ENCODE measurements around the gene EPG5.
"Not testable (repeated sequence)": the region's sequence is repeated elsewhere in the genome, so short reads cannot be mapped to it uniquely, and the experiment has no call there.

The EPG5 gene

DNA sequence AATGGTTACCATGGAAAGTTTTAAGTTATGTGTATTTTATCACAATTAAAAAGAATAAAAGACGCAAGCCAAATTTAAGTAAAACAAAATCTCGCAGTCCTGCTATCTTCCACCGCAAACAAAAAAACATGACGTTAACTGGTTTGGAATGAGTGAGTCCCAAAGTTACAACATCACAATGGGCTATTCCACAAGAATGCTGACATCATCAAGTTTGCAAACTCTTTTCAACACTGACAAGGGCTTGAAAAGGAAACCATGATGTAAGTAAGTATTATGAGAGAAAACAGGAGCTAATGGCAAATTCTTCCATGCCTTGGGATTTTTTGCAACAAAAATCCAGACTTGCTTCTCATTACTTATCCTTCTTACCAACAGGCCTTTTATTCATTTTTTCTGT is 110.6 kb downstream of the EPG5 start:
- no peak overlapping the region for H3K27ac ChIP-seq
- no peak for TF ChIP-seq ZFX (IDR thresholded peaks at IDR 0.05)
- TF ChIP-seq, protein P1, sequence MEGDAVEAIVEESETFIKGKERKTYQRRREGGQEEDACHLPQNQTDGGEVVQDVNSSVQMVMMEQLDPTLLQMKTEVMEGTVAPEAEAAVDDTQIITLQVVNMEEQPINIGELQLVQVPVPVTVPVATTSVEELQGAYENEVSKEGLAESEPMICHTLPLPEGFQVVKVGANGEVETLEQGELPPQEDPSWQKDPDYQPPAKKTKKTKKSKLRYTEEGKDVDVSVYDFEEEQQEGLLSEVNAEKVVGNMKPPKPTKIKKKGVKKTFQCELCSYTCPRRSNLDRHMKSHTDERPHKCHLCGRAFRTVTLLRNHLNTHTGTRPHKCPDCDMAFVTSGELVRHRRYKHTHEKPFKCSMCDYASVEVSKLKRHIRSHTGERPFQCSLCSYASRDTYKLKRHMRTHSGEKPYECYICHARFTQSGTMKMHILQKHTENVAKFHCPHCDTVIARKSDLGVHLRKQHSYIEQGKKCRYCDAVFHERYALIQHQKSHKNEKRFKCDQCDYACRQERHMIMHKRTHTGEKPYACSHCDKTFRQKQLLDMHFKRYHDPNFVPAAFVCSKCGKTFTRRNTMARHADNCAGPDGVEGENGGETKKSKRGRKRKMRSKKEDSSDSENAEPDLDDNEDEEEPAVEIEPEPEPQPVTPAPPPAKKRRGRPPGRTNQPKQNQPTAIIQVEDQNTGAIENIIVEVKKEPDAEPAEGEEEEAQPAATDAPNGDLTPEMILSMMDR (conservative IDR thresholded peaks at IDR 0.05), result no peak

- H3K27ac ChIP-seq, result no peak overlapping the region
- no peak for TF ChIP-seq ZFX (IDR thresholded peaks at IDR 0.05)
- TF ChIP-seq, protein P1 (conservative IDR thresholded peaks at IDR 0.05), result no peak
Observed at GRCh38 chr18:45854036-45854586, 113.0 kb downstream of the EPG5 start.

DNA sequence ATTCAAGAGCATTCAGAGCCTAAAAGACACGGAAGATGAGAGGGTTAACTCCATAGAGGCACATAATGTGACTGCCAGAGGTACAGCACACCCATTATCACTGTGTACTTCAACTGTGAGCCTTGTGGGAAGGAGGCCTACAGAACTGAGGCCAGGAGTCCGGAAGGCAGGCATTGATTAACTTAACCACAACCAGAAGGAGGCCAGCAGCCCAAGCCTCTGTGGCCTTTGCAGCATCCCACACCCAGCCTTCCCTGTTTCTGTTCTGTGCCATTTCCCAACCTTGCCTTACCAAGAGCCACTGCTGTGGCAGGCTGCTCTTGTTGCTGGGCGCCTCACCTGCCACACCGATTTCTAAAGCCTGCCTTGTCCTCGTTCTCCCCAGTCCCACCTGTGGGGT is 114.5 kb downstream of the EPG5 start:
- no peak overlapping the region for H3K27ac ChIP-seq
- TF ChIP-seq ZFX (IDR thresholded peaks at IDR 0.05), result no peak
- TF ChIP-seq, protein P1 (conservative IDR thresholded peaks at IDR 0.05), result no peak

DNA sequence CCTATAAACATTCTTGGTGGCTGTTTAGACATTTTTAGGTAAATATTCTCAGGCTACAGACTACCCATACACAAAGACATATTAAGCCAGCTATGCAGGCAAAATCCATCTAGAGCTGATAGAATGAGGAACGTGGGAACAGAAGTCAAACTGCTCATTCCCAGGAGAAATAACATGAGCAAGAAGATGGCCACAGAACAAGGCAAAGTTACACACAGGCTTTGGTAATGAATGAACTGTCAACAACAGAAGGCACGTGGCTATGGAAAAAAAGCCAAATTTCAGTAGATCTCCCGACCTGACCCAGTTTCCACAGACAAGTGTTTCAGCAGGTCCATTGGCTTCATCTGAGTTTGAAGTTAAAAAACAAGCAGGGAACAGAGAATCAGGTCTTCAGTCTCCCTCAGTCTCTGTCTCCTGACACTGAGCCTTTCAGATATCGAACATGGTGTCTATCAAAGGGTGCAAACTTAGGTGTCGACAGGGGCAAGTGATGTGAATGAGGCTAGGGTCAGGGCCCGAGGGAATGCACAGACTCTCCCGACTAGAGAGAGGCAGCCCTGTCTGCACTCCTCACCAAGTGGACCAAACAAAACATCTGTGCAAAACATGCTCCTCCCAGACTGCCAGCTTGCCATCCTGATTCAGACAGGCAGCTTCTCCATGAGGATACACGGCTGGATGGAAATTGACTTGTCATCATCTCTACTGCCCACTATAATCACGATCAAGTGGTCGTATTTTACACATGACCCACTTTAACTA is 115.8 kb downstream of the EPG5 start:
- no peak overlapping the region for H3K27ac ChIP-seq
- TF ChIP-seq, protein P1 (conservative IDR thresholded peaks at IDR 0.05), result no peak
- no peak for TF ChIP-seq ZFX (IDR thresholded peaks at IDR 0.05)

DNA sequence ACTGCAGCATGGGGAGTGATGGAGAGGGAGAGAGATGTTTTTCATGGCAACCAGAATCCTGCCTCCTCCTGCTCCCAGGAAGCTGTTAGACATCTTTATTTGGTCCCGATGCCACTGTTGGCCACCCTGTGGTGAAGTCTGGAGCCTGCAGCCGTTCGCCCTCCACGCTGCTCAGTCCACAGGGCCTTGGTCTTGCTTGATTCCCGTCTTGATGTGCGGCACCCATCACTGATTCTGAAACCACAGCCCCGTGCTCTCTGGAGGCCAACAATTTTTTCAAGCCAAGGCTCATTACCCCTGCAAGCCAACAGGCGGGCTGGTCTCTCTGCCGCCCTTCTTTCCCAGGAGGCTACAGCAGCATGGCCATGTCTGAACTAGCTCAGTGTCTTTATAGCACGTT is 117.1 kb downstream of the EPG5 start:
- no peak overlapping the region for H3K27ac ChIP-seq
- no peak for TF ChIP-seq ZFX (IDR thresholded peaks at IDR 0.05)
- TF ChIP-seq, protein P1 (conservative IDR thresholded peaks at IDR 0.05), result peak; percentile 43

GRCh38 chr18:45849529-45849928 is 117.6 kb downstream of the EPG5 start:
- H3K27ac ChIP-seq, result no peak overlapping the region
- TF ChIP-seq, protein P1 (conservative IDR thresholded peaks at IDR 0.05), result no peak
- no peak for TF ChIP-seq ZFX (IDR thresholded peaks at IDR 0.05)

DNA sequence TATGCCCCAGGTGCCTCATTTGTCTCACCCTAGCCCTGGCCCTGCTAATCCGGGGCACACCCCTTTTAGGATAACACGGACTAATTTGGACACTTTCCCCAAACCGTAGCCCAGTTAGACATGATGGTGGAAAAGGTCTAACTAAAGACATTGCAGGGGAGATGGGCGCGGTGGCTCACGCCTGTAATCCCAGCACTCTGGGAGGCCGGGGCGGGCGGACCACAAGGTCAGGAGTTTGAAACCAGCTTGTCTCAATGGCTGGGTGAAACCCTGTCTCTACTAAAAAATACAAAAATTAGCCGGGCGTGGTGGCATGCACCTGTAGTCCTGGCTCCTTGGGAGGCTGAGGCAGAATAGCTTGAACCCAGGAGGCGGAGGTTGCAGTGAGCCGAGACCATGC is 118.5 kb downstream of the EPG5 start:
- not testable (repeated sequence) for H3K27ac ChIP-seq

- H3K27ac ChIP-seq, result no peak overlapping the region
- TF ChIP-seq, protein P1 (conservative IDR thresholded peaks at IDR 0.05), result no peak
Observed at GRCh38 chr18:45847119-45847518, 120.0 kb downstream of the EPG5 start.

All from C4-2B (cell line).